Tibial nerve (tissue), 3 donors: Measurements from ENCODE around the gene PLXNA1.

Experiments used
- POLR2A ChIP-seq, 2 donors: fragments of 450-650 bp; IDR thresholded peaks; one replicate each; pipeline ENCODE4 v1.6.1; 2017; ENCODE audit warnings: antibody characterized with exemption in 2 of 2, mild to moderate bottlenecking in 2 of 2, moderate library complexity in 2 of 2
- TF ChIP-seq, protein P1 (sequence below), 5 experiments: fragments of 200-600 bp in 3 of 5; fragments of 450-650 bp in 2 of 5; sonication (generic) in 3 of 5; IDR thresholded peaks; one replicate each; pipeline ENCODE4 v1.5.1; 2016 to 2019; ENCODE audit warnings: antibody characterized with exemption in 5 of 5, mild to moderate bottlenecking in 3 of 5, moderate library complexity in 2 of 5

DNA sequence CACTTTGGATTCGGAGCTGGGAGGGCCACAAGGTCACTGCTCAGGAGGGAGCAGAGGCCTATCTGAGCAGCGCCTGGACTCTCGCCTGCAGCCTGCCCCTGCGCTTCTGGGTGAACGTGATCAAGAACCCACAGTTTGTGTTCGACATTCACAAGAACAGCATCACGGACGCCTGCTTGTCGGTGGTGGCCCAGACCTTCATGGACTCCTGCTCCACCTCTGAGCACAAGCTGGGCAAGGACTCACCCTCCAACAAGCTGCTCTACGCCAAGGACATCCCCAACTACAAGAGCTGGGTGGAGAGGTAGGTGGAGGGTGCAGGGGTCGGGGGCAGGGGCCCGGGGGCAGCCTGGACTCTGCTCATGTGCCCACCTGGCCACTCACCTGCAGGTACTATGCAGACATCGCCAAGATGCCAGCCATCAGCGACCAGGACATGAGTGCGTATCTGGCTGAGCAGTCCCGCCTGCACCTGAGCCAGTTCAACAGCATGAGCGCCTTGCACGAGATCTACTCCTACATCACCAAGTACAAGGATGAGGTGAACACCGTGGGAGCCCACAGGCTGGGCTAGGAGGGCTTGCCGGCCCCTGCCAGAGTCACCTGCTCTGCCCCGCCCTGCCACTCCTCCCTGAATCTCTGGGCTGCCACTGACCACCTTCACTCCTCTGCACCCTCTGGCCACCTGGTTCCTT is 49.5 kb downstream of the PLXNA1 start:
- TF ChIP-seq, protein P1, sequence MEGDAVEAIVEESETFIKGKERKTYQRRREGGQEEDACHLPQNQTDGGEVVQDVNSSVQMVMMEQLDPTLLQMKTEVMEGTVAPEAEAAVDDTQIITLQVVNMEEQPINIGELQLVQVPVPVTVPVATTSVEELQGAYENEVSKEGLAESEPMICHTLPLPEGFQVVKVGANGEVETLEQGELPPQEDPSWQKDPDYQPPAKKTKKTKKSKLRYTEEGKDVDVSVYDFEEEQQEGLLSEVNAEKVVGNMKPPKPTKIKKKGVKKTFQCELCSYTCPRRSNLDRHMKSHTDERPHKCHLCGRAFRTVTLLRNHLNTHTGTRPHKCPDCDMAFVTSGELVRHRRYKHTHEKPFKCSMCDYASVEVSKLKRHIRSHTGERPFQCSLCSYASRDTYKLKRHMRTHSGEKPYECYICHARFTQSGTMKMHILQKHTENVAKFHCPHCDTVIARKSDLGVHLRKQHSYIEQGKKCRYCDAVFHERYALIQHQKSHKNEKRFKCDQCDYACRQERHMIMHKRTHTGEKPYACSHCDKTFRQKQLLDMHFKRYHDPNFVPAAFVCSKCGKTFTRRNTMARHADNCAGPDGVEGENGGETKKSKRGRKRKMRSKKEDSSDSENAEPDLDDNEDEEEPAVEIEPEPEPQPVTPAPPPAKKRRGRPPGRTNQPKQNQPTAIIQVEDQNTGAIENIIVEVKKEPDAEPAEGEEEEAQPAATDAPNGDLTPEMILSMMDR (IDR thresholded peaks at IDR 0.05), result no peak
- TF ChIP-seq POLR2A (IDR thresholded peaks at IDR 0.05), result no peak
